PFSK-1 (cell line): ENCODE measurements around the gene ATAD2B.

Experiments
- FOXP2 ChIP-seq: optimal IDR thresholded peaks from 2 replicates; pipeline ENCODE3; 2011; ENCODE audit warnings: borderline replicate concordance, control low read depth, inconsistent platforms; ENCODE audit not compliant: insufficient read depth; ENCODE audit errors: extremely low read length, extremely low read depth
- POLR2AphosphoS5 ChIP-seq: IDR thresholded peaks from 2 replicates; pipeline ENCODE4 v1.6.1; 2012; ENCODE audit warnings: low read depth, mild to moderate bottlenecking, control low read depth, low read length, moderate library complexity
- REST ChIP-seq, 2 experiments: IDR thresholded peaks; 2 replicates each; pipeline versions ENCODE4 v1.6.1 to v1.8.0; 2011 to 2012; ENCODE audit warnings: low read depth in 2 of 2, low read length in 2 of 2, control low read depth in 1 of 2, inconsistent platforms in 1 of 2, mild to moderate bottlenecking in 1 of 2, moderate library complexity in 1 of 2; ENCODE audit not compliant: insufficient read depth in 1 of 2
- TAF1 ChIP-seq: IDR thresholded peaks from 2 replicates; pipeline ENCODE4 v1.6.1; 2012; ENCODE audit warnings: low read length, control low read depth, borderline replicate concordance; ENCODE audit not compliant: insufficient read depth

- TF ChIP-seq POLR2AphosphoS5 = no peak
- no peak for TF ChIP-seq REST (IDR thresholded peaks at IDR 0.05; ENCODE audit: insufficient read depth in 1 of 2, low read depth in 2 of 2, low read length in 2 of 2)
- TF ChIP-seq FOXP2 = no peak
- TF ChIP-seq TAF1 = no peak
Observed at GRCh38 chr2:23709311-23709710, 217.6 kb downstream of the ATAD2B start.
